ENCODE measurements around the gene AUTS2. TPM values are rescaled to one million over a fixed set of nuclear protein-coding genes. Genes with fewer than 3 reads are reported as not detected.

The AUTS2 gene
- polyA plus RNA-seq, 1 donor (not counting 4 experiments of a cell fraction or from before 2014, with no cell fraction given): 4.7 TPM

GRCh38 chr7:70657571-70657970 is 1059.3 kb downstream of the AUTS2 start:
- Histone ChIP-seq H3K27me3 (ENCODE audit: control insufficient read depth, extremely low read depth, insufficient read depth, low read length) (no peaks in the 10 kb centered on the region), H4K20me1 (ENCODE audit: control insufficient read depth, extremely low read depth, insufficient read depth, low read length) (no peaks in the 10 kb centered on the region), H3K4me1 (ENCODE audit: control insufficient read depth, extremely low read depth, insufficient read depth, low read length) (no peaks in the 10 kb centered on the region), H3K9me3 (ENCODE audit: control insufficient read depth, low read depth, low read length) (no peaks in the 10 kb centered on the region), H3K4me3 (ENCODE audit: control insufficient read depth in 2 of 3, extremely low read depth in 1 of 3, insufficient read depth in 2 of 3, low read depth in 1 of 3, low read length in 3 of 3) (no peak overlapping the region), H3K27ac (ENCODE audit: control insufficient read depth, insufficient read depth, low read length) (no peak overlapping the region), H2AFZ (ENCODE audit: control insufficient read depth, low read length) (no peak overlapping the region), H3K4me2 (ENCODE audit: control insufficient read depth, extremely low read depth, insufficient read depth, low read depth, low read length) (no peak overlapping the region), H3K9ac (ENCODE audit: control insufficient read depth, extremely low read depth, insufficient read depth, low read length) (no peak overlapping the region), H3K9me1 (ENCODE audit: control insufficient read depth, extremely low read depth, insufficient read depth, low read length) (no peaks in the 10 kb centered on the region), H3K79me2 (ENCODE audit: control insufficient read depth, insufficient read depth, low read length) (no peaks in the 10 kb centered on the region), H3K36me3 (ENCODE audit: control insufficient read depth in 2 of 2, extremely low read depth in 1 of 2, insufficient read depth in 2 of 2, low read length in 2 of 2) (no peaks in the 10 kb centered on the region)
- FAIRE-seq (no peak), DNase-seq (ENCODE audit: low read depth, low spot score) (no peak)
- no peak for TF ChIP-seq EZH2 (IDR thresholded peaks at IDR 0.05; ENCODE audit: low read length)
- TF ChIP-seq, protein P1, sequence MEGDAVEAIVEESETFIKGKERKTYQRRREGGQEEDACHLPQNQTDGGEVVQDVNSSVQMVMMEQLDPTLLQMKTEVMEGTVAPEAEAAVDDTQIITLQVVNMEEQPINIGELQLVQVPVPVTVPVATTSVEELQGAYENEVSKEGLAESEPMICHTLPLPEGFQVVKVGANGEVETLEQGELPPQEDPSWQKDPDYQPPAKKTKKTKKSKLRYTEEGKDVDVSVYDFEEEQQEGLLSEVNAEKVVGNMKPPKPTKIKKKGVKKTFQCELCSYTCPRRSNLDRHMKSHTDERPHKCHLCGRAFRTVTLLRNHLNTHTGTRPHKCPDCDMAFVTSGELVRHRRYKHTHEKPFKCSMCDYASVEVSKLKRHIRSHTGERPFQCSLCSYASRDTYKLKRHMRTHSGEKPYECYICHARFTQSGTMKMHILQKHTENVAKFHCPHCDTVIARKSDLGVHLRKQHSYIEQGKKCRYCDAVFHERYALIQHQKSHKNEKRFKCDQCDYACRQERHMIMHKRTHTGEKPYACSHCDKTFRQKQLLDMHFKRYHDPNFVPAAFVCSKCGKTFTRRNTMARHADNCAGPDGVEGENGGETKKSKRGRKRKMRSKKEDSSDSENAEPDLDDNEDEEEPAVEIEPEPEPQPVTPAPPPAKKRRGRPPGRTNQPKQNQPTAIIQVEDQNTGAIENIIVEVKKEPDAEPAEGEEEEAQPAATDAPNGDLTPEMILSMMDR (optimal IDR thresholded peaks at IDR 0.05 in 1 of 3, IDR thresholded peaks at IDR 0.05 in 1 of 3, conservative IDR thresholded peaks at IDR 0.05 in 1 of 3; ENCODE audit: extremely low read depth in 1 of 3, insufficient read depth in 2 of 3, low read length in 3 of 3): no peak
- dilution Hi-C loops (cut with MboI; ENCODE audit: extremely low pct_ligation_motif_present, low sequenced_read_pairs): no loop called here

DNA sequence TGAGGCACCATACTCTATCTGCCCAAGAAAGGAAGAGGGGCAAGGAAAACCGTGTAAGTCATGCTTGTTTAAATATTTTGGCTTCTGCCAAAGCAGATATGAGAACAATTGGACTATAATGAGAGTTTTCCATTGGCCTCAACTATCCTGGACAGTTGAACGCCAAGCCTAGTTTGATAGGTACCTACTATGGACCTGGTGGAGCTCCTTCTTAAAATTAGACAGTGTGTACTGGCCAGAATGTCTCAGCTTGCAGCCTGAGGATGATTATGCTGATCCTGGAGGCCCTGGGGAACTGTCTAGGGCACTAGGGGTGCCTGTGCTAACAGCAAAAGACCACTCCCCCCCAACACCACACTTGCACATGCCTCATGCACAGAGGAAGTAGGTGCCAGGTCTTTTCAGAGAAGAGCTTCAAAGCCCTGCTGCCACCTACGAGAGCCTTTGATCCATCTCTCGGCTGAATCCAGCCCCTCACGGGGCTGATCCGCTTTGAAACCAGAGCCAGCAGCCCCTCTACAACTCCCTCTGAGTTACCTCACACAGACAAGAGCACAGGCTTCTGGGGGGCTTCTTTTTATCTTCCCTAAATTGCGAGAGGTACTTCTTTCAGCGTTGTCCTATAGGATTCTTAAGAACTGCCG is 1059.8 kb downstream of the AUTS2 start:
- Histone ChIP-seq H3K9ac (ENCODE audit: control insufficient read depth, extremely low read depth, insufficient read depth, low read length) (no peak overlapping the region), H4K20me1 (ENCODE audit: control insufficient read depth, extremely low read depth, insufficient read depth, low read length) (no peaks in the 10 kb centered on the region), H3K4me3 (ENCODE audit: control insufficient read depth in 2 of 3, extremely low read depth in 1 of 3, insufficient read depth in 2 of 3, low read depth in 1 of 3, low read length in 3 of 3) (no peak overlapping the region), H3K9me3 (ENCODE audit: control insufficient read depth, low read depth, low read length) (no peaks in the 10 kb centered on the region), H3K27ac (ENCODE audit: control insufficient read depth, insufficient read depth, low read length) (no peak overlapping the region), H3K79me2 (ENCODE audit: control insufficient read depth, insufficient read depth, low read length) (no peaks in the 10 kb centered on the region), H3K9me1 (ENCODE audit: control insufficient read depth, extremely low read depth, insufficient read depth, low read length) (no peaks in the 10 kb centered on the region), H3K4me2 (ENCODE audit: control insufficient read depth, extremely low read depth, insufficient read depth, low read depth, low read length) (no peak overlapping the region), H3K4me1 (ENCODE audit: control insufficient read depth, extremely low read depth, insufficient read depth, low read length) (no peaks in the 10 kb centered on the region), H2AFZ (ENCODE audit: control insufficient read depth, low read length) (no peak overlapping the region), H3K36me3 (ENCODE audit: control insufficient read depth in 2 of 2, extremely low read depth in 1 of 2, insufficient read depth in 2 of 2, low read length in 2 of 2) (no peaks in the 10 kb centered on the region), H3K27me3 (ENCODE audit: control insufficient read depth, extremely low read depth, insufficient read depth, low read length) (no peaks in the 10 kb centered on the region)
- FAIRE-seq: peak; percentile 13
- no peak for DNase-seq (ENCODE audit: low read depth, low spot score)
- dilution Hi-C loops (cut with MboI; ENCODE audit: extremely low pct_ligation_motif_present, low sequenced_read_pairs): no loop called here
- TF ChIP-seq, protein P1 (optimal IDR thresholded peaks at IDR 0.05 in 1 of 3, IDR thresholded peaks at IDR 0.05 in 1 of 3, conservative IDR thresholded peaks at IDR 0.05 in 1 of 3; ENCODE audit: extremely low read depth in 1 of 3, insufficient read depth in 2 of 3, low read length in 3 of 3): no peak
- TF ChIP-seq EZH2 (IDR thresholded peaks at IDR 0.05; ENCODE audit: low read length): no peak
